SK-N-SH treated with all-trans-retinoic acid at 6 μM for 48 hours (cell line): Measurements from ENCODE around the gene ZBTB22.

ENCODE experiments used
- ATAC-seq: fragments of 200-7000 bp; cut with Tn5 transposase; 3 replicates; pipeline ENCODE4 v1.9.1; 2020; ENCODE audit warnings: mild to moderate bottlenecking, moderate library complexity
- ARNTL ChIP-seq: fragments of 450-650 bp; formaldehyde crosslinking; IDR thresholded peaks from 2 replicates; pipeline ENCODE4 v1.5.0; 2020; ENCODE audit warnings: low read depth, mild to moderate bottlenecking, moderate library complexity, borderline replicate concordance
- BACH2 ChIP-seq: fragments of 250-450 bp; sonication (Bioruptor Pico); IDR thresholded peaks from 2 replicates; pipeline ENCODE4 v1.9.0; 2021; ENCODE audit warnings: mild to moderate bottlenecking, borderline replicate concordance
- CSDC2 ChIP-seq: fragments of 250-450 bp; sonication (Bioruptor Pico); IDR thresholded peaks from 2 replicates; pipeline ENCODE4 v1.5.0; 2020; ENCODE audit warnings: mild to moderate bottlenecking, moderate library complexity
- ESRRG ChIP-seq: fragments of 250-450 bp; sonication (Bioruptor Pico); IDR thresholded peaks from 2 replicates; pipeline ENCODE4 v1.6.1; 2021; ENCODE audit warnings: mild to moderate bottlenecking
- GLIS3 ChIP-seq: fragments of 250-450 bp; sonication (Bioruptor Pico); IDR thresholded peaks from 2 replicates; pipeline ENCODE4 v1.5.0; 2020; ENCODE audit warnings: mild to moderate bottlenecking, moderate library complexity
- ISL1 ChIP-seq: fragments of 250-450 bp; sonication (Bioruptor Pico); IDR thresholded peaks from 2 replicates; pipeline ENCODE4 v2.1.2; 2022; ENCODE audit warnings: mild to moderate bottlenecking, moderate library complexity
- OSR1 ChIP-seq: fragments of 250-450 bp; sonication (Bioruptor Pico); IDR thresholded peaks from 2 replicates; pipeline ENCODE4 v1.8.0; 2022; ENCODE audit warnings: moderate library complexity, mild to moderate bottlenecking, inconsistent platforms
- PPARA ChIP-seq: fragments of 250-450 bp; sonication (Bioruptor Pico); IDR thresholded peaks from 2 replicates; pipeline ENCODE4 v1.5.0; 2020; ENCODE audit warnings: mild to moderate bottlenecking, borderline replicate concordance
- RARB ChIP-seq: fragments of 250-450 bp; sonication (Bioruptor Pico); IDR thresholded peaks from 2 replicates; pipeline ENCODE4 v1.8.0; 2021; ENCODE audit warnings: mild to moderate bottlenecking, moderate library complexity
- SNAI2 ChIP-seq: fragments of 250-450 bp; sonication (Bioruptor Pico); IDR thresholded peaks from 2 replicates; pipeline ENCODE4 v1.5.0; 2020; ENCODE audit warnings: mild to moderate bottlenecking, moderate library complexity
- TCF4 ChIP-seq: fragments of 250-450 bp; sonication (Bioruptor Pico); IDR thresholded peaks from 2 replicates; pipeline ENCODE4 v1.8.0; 2021; ENCODE audit warnings: mild to moderate bottlenecking, moderate library complexity, borderline replicate concordance
- TOX ChIP-seq: fragments of 250-450 bp; sonication (Bioruptor Pico); IDR thresholded peaks from 2 replicates; pipeline ENCODE4 v1.8.0; 2021; ENCODE audit warnings: mild to moderate bottlenecking, moderate library complexity, borderline replicate concordance
- ZC3H10 ChIP-seq: fragments of 250-450 bp; sonication (Bioruptor Pico); IDR thresholded peaks from 2 replicates; pipeline ENCODE4 v1.5.1; 2021; ENCODE audit warnings: mild to moderate bottlenecking, moderate library complexity
- ZFP3 ChIP-seq: fragments of 250-450 bp; sonication (Bioruptor Pico); IDR thresholded peaks from 2 replicates; pipeline ENCODE4 v1.5.0; 2020; ENCODE audit warnings: mild to moderate bottlenecking, moderate library complexity
- ZFP30 ChIP-seq: fragments of 450-650 bp; formaldehyde crosslinking; IDR thresholded peaks from 2 replicates; pipeline ENCODE4 v1.5.0; 2022; ENCODE audit warnings: mild to moderate bottlenecking, moderate library complexity
- ZNF565 ChIP-seq: fragments of 450-650 bp; formaldehyde crosslinking; conservative IDR thresholded peaks from 2 replicates; pipeline ENCODE4 v1.5.0; 2020; ENCODE audit warnings: low read depth, mild to moderate bottlenecking, moderate library complexity
- ZNF70 ChIP-seq: fragments of 450-650 bp; formaldehyde crosslinking; IDR thresholded peaks from 2 replicates; pipeline ENCODE4 v1.5.0; 2020; ENCODE audit warnings: mild to moderate bottlenecking, moderate library complexity
- ZNF8 ChIP-seq: fragments of 450-650 bp; formaldehyde crosslinking; IDR thresholded peaks from 2 replicates; pipeline ENCODE4 v1.5.0; 2020; ENCODE audit warnings: mild to moderate bottlenecking, moderate library complexity
- TF ChIP-seq, protein P1 (sequence below): fragments of 250-450 bp; sonication (Bioruptor Pico); IDR thresholded peaks from 2 replicates; pipeline ENCODE4 v1.5.0; 2020; ENCODE audit warnings: mild to moderate bottlenecking, moderate library complexity
- TF ChIP-seq, protein P2 (sequence below): fragments of 250-450 bp; sonication (Bioruptor Pico); IDR thresholded peaks from 2 replicates; pipeline ENCODE4 v1.5.1; 2021; ENCODE audit warnings: mild to moderate bottlenecking, moderate library complexity
- TF ChIP-seq, protein P3 (sequence below): fragments of 250-450 bp; sonication (Bioruptor Pico); IDR thresholded peaks from 2 replicates; pipeline ENCODE4 v1.8.0; 2020; ENCODE audit warnings: mild to moderate bottlenecking, moderate library complexity, borderline replicate concordance
- TF ChIP-seq, protein P4 (sequence below): fragments of 250-450 bp; sonication (Bioruptor Pico); IDR thresholded peaks from 2 replicates; pipeline ENCODE4 v1.5.1; 2020; ENCODE audit warnings: low read depth, mild to moderate bottlenecking, moderate library complexity
- TF ChIP-seq, protein P5 (sequence below): fragments of 250-450 bp; sonication (Bioruptor Pico); IDR thresholded peaks from 2 replicates; pipeline ENCODE4 v1.8.0; 2021; ENCODE audit warnings: low read depth, mild to moderate bottlenecking, moderate library complexity, borderline replicate concordance

Gene ZBTB22

DNA sequence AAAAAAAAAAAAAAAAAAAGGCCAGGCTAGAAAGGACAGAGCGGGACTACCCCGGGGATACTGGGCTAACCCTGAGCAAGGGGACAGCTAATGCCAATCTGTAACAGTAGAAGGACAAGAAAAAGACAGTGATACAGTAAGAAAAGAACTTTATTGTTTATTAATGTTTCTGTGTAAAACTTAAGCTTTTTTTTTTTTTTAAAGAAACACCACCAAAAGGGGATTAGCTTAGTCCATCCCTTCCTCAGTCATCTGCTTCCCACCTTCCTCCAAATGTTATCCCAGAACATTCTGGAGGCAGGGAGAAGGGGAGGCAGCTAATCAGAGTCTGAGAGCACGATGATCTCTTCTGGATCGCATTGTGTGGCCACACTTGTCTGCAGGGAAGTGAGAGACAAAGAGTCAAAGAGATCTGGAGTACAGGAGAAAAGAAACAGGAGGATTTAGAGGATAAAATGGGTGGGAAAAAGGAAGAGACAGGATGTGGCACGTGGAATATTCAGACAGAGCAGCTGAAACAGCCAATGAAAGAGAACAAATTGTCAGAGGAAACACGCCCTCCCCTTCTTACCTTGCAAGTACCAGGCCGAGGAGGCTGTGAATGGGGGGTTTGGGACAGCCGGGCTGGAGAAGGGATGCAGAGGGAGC is 1.0 kb upstream of the ZBTB22 start:
- TF ChIP-seq ARNTL (CRISPR knock-in tag): no peak
- TF ChIP-seq ISL1 (CRISPR knock-in tag): no peak
- TF ChIP-seq CSDC2 (CRISPR knock-in tag): no peak
- TF ChIP-seq ZNF565 (CRISPR knock-in tag): no peak
- TF ChIP-seq, protein P1, sequence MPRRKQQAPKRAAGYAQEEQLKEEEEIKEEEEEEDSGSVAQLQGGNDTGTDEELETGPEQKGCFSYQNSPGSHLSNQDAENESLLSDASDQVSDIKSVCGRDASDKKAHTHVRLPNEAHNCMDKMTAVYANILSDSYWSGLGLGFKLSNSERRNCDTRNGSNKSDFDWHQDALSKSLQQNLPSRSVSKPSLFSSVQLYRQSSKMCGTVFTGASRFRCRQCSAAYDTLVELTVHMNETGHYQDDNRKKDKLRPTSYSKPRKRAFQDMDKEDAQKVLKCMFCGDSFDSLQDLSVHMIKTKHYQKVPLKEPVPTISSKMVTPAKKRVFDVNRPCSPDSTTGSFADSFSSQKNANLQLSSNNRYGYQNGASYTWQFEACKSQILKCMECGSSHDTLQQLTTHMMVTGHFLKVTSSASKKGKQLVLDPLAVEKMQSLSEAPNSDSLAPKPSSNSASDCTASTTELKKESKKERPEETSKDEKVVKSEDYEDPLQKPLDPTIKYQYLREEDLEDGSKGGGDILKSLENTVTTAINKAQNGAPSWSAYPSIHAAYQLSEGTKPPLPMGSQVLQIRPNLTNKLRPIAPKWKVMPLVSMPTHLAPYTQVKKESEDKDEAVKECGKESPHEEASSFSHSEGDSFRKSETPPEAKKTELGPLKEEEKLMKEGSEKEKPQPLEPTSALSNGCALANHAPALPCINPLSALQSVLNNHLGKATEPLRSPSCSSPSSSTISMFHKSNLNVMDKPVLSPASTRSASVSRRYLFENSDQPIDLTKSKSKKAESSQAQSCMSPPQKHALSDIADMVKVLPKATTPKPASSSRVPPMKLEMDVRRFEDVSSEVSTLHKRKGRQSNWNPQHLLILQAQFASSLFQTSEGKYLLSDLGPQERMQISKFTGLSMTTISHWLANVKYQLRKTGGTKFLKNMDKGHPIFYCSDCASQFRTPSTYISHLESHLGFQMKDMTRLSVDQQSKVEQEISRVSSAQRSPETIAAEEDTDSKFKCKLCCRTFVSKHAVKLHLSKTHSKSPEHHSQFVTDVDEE: no peak
- no peak for TF ChIP-seq RARB (CRISPR knock-in tag)
- no peak for TF ChIP-seq ZNF8
- no peak for TF ChIP-seq TCF4 (CRISPR knock-in tag)
- TF ChIP-seq PPARA (CRISPR knock-in tag): no peak
- no peak for TF ChIP-seq ZFP30 (CRISPR knock-in tag)
- TF ChIP-seq ESRRG (CRISPR knock-in tag): no peak
- TF ChIP-seq, protein P2, sequence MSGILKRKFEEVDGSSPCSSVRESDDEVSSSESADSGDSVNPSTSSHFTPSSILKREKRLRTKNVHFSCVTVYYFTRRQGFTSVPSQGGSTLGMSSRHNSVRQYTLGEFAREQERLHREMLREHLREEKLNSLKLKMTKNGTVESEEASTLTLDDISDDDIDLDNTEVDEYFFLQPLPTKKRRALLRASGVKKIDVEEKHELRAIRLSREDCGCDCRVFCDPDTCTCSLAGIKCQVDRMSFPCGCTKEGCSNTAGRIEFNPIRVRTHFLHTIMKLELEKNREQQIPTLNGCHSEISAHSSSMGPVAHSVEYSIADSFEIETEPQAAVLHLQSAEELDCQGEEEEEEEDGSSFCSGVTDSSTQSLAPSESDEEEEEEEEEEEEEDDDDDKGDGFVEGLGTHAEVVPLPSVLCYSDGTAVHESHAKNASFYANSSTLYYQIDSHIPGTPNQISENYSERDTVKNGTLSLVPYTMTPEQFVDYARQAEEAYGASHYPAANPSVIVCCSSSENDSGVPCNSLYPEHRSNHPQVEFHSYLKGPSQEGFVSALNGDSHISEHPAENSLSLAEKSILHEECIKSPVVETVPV: no peak
- TF ChIP-seq, protein P3, sequence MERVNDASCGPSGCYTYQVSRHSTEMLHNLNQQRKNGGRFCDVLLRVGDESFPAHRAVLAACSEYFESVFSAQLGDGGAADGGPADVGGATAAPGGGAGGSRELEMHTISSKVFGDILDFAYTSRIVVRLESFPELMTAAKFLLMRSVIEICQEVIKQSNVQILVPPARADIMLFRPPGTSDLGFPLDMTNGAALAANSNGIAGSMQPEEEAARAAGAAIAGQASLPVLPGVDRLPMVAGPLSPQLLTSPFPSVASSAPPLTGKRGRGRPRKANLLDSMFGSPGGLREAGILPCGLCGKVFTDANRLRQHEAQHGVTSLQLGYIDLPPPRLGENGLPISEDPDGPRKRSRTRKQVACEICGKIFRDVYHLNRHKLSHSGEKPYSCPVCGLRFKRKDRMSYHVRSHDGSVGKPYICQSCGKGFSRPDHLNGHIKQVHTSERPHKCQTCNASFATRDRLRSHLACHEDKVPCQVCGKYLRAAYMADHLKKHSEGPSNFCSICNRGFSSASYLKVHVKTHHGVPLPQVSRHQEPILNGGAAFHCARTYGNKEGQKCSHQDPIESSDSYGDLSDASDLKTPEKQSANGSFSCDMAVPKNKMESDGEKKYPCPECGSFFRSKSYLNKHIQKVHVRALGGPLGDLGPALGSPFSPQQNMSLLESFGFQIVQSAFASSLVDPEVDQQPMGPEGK (CRISPR knock-in tag): no peak
- no peak for TF ChIP-seq SNAI2 (CRISPR knock-in tag)
- TF ChIP-seq, protein P4, sequence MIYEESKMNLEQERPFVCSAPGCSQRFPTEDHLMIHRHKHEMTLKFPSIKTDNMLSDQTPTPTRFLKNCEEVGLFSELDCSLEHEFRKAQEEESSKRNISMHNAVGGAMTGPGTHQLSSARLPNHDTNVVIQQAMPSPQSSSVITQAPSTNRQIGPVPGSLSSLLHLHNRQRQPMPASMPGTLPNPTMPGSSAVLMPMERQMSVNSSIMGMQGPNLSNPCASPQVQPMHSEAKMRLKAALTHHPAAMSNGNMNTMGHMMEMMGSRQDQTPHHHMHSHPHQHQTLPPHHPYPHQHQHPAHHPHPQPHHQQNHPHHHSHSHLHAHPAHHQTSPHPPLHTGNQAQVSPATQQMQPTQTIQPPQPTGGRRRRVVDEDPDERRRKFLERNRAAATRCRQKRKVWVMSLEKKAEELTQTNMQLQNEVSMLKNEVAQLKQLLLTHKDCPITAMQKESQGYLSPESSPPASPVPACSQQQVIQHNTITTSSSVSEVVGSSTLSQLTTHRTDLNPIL (CRISPR knock-in tag): no peak
- TF ChIP-seq, protein P5, sequence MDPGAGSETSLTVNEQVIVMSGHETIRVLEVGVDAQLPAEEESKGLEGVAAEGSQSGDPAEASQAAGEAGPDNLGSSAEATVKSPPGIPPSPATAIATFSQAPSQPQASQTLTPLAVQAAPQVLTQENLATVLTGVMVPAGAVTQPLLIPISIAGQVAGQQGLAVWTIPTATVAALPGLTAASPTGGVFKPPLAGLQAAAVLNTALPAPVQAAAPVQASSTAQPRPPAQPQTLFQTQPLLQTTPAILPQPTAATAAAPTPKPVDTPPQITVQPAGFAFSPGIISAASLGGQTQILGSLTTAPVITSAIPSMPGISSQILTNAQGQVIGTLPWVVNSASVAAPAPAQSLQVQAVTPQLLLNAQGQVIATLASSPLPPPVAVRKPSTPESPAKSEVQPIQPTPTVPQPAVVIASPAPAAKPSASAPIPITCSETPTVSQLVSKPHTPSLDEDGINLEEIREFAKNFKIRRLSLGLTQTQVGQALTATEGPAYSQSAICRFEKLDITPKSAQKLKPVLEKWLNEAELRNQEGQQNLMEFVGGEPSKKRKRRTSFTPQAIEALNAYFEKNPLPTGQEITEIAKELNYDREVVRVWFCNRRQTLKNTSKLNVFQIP (CRISPR knock-in tag): no peak

DNA sequence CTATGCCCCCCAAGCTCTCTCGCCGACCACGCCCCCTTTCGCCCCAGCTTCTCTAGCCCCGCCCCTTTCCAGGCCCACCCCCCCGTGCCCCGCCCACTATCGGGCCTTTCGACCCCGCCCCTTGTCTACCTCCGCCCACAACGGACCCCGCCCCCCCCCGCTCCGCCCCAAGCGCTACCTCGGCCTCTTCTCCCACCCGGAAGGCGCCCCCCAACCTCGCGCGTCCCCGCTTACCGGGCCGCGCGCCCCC is 200 bp downstream of the ZBTB22 start:
- ATAC-seq: no peak
- no peak for TF ChIP-seq ZNF8
- TF ChIP-seq ESRRG (CRISPR knock-in tag): no peak
- TF ChIP-seq GLIS3: no peak
- TF ChIP-seq, protein P2: no peak
- TF ChIP-seq PPARA (CRISPR knock-in tag): no peak
- no peak for TF ChIP-seq SNAI2 (CRISPR knock-in tag)
- no peak for TF ChIP-seq OSR1 (CRISPR knock-in tag)
- no peak for TF ChIP-seq ZFP30 (CRISPR knock-in tag)
- no peak for TF ChIP-seq BACH2 (CRISPR knock-in tag)
- no peak for TF ChIP-seq ZFP3
- no peak for TF ChIP-seq ZC3H10 (CRISPR knock-in tag)
- TF ChIP-seq ARNTL (CRISPR knock-in tag): no peak
- TF ChIP-seq, protein P4 (CRISPR knock-in tag): no peak
- no peak for TF ChIP-seq TCF4 (CRISPR knock-in tag)
- no peak for TF ChIP-seq ZNF70 (CRISPR knock-in tag)
- TF ChIP-seq RARB (CRISPR knock-in tag): no peak
- TF ChIP-seq TOX (CRISPR knock-in tag): no peak
- no peak for TF ChIP-seq CSDC2 (CRISPR knock-in tag)
- TF ChIP-seq, protein P3 (CRISPR knock-in tag): no peak

More for the DNA sequence above, 1.0 kb upstream of the ZBTB22 start:
- no peak for ATAC-seq
